HEK293 (cell line): Measurements from ENCODE around the gene HECTD4.

Experiments
- CTCF ChIP-seq: fragments of 450-650 bp; formaldehyde crosslinking; IDR thresholded peaks from 2 replicates; pipeline ENCODE4 v1.5.1; 2016; ENCODE audit warnings: missing biosample characterization, missing genetic modification characterization
- KLF10 ChIP-seq: fragments of 450-650 bp; IDR thresholded peaks from 2 replicates; pipeline ENCODE4 v1.5.1; 2018; ENCODE audit warnings: missing biosample characterization, mild to moderate bottlenecking, missing genetic modification characterization
- REST ChIP-seq: fragments of 450-650 bp; formaldehyde crosslinking; IDR thresholded peaks from 2 replicates; pipeline ENCODE4 v1.5.1; 2016; ENCODE audit warnings: missing biosample characterization, missing genetic modification characterization
- ZFP37 ChIP-seq: fragments of 450-650 bp; formaldehyde crosslinking; IDR thresholded peaks from 2 replicates; pipeline ENCODE4 v1.5.1; 2016; ENCODE audit warnings: missing biosample characterization, missing genetic modification characterization
- ZNF184 ChIP-seq: fragments of 450-650 bp; IDR thresholded peaks from 2 replicates; pipeline ENCODE4 v1.5.1; 2018; ENCODE audit warnings: missing biosample characterization, mild to moderate bottlenecking, missing genetic modification characterization
- ZNF398 ChIP-seq: fragments of 450-650 bp; formaldehyde crosslinking; IDR thresholded peaks from 2 replicates; pipeline ENCODE4 v1.5.1; 2017; ENCODE audit warnings: missing biosample characterization, missing genetic modification characterization
- ZNF549 ChIP-seq: fragments of 450-650 bp; IDR thresholded peaks from 2 replicates; pipeline ENCODE4 v1.5.1; 2018; ENCODE audit warnings: missing biosample characterization, missing genetic modification characterization, mild to moderate bottlenecking, inconsistent platforms, moderate library complexity
- ZNF830 ChIP-seq: fragments of 450-650 bp; IDR thresholded peaks from 2 replicates; pipeline ENCODE4 v1.5.0; 2018; ENCODE audit warnings: missing biosample characterization, missing genetic modification characterization, low read depth, mild to moderate bottlenecking, moderate library complexity

GRCh38 chr12:112112409-112113133 is 269.7 kb downstream of the HECTD4 start:
- TF ChIP-seq ZNF549 (tag by site-specific recombination): no peak
- TF ChIP-seq ZNF184: no peak
- no peak for TF ChIP-seq ZNF398 (tag by site-specific recombination)
- TF ChIP-seq ZFP37 (tag by site-specific recombination): no peak
- no peak for TF ChIP-seq CTCF (tag by site-specific recombination)
- TF ChIP-seq KLF10 (tag by site-specific recombination): no peak
- TF ChIP-seq ZNF830: no peak
- no peak for TF ChIP-seq REST (tag by site-specific recombination)
